ENCODE results near the gene MASP1. TPM values are rescaled to one million over a fixed set of nuclear protein-coding genes. Genes with fewer than 3 reads are reported as not detected.

Gene MASP1
- total RNA-seq, 1 experiment from 2014 or later, result 1.0 TPM

DNA sequence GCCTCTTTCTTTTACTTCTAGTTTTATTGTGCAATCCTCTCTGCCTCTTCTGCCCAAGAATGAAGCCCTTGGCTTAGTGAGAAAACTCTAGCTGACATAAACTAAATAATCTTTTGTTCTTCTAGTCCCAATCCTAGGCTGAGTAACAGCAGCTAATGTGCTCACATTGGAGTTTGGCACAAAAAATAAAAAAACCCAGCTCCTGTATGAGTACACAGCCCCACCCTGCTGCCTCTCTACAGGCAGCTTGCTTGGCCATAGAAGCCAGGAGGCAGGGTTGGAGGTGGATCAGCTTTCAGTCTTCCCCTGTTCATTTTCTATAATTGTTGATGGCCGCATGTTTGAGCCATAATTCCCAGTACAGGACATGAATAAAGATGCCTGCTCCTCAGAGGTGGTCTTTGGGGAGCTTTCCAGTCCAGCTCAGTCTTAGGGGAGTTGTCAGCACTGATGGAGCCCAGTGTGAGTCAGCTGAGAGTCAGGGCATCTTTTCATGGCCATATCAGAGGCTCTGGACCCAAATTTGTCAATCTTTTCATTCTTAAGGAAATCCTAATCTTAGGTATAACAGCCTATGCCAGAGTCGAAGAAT lies 47.5 kb downstream of the MASP1 start:
- no peaks in the 10 kb centered on the region; a peak in 1 of 5 replicates for H3K9me3 Mint-ChIP-seq
- H3K27ac Mint-ChIP-seq, result no peak overlapping the region
- H2BK15ac ChIP-seq (ENCODE audit: low read depth, low read length), result no peak overlapping the region
- no peak overlapping the region for H3K4ac ChIP-seq (ENCODE audit: low read depth, low read length)
- H3T11ph ChIP-seq (ENCODE audit: low read length), result no peak overlapping the region
- H3K27ac ChIP-seq (ENCODE audit: insufficient read length, low read depth, low read length), result no peak overlapping the region
- H2AK5ac ChIP-seq (ENCODE audit: insufficient read length, low read length), result no peak overlapping the region
- H2BK120ac ChIP-seq (ENCODE audit: low read depth, low read length, poor library complexity, severe bottlenecking), result no peak overlapping the region
- no peak overlapping the region for H2BK5ac ChIP-seq (ENCODE audit: insufficient read length, low read length)
- no peak overlapping the region for H3K9ac ChIP-seq (ENCODE audit: extremely low read depth, insufficient read length, low read length)
- H3K56ac ChIP-seq (ENCODE audit: insufficient read length, low read depth, low read length), result no peak overlapping the region
- no peaks in the 10 kb centered on the region for H3K4me1 ChIP-seq (ENCODE audit: insufficient read depth, low read length)
- no peak for DNase-seq
- no peaks in the 10 kb centered on the region for H3K23me2 ChIP-seq (ENCODE audit: insufficient read length, low read depth, low read length, poor library complexity, severe bottlenecking)
- H4K8ac ChIP-seq (replicated peaks; ENCODE audit: insufficient read length, low read depth, low read length), result no peak overlapping the region
- no peak overlapping the region for H3K14ac ChIP-seq (ENCODE audit: insufficient read depth, low read length)
- H4K91ac ChIP-seq (ENCODE audit: insufficient read length, low read depth, low read length), result no peak overlapping the region
- H3K27me3 ChIP-seq (ENCODE audit: insufficient read depth, low read length), result no peaks in the 10 kb centered on the region
- no peaks in the 10 kb centered on the region for H3K79me2 ChIP-seq (ENCODE audit: insufficient read depth, low read length)
- no peaks in the 10 kb centered on the region for H3K79me1 ChIP-seq (ENCODE audit: insufficient read depth, low read depth, low read length, poor library complexity, severe bottlenecking)
- TF ChIP-seq CTCF (conservative IDR thresholded peaks at IDR 0.05), result no peak
- no peak overlapping the region for H2BK12ac ChIP-seq (ENCODE audit: insufficient read length, low read depth, low read length)
- peaks cover 7 to 13% of the 10 kb centered on the region in 2 experiments for H3K4me1 Mint-ChIP-seq
- no peaks in the 10 kb centered on the region; the same call in 1 of the 2 replicates for H3K27me3 Mint-ChIP-seq (ENCODE audit: low read depth)
- no peak overlapping the region for H2AFZ ChIP-seq (ENCODE audit: low read length)
- no peak overlapping the region for H3K4me3 Mint-ChIP-seq
- H2BK20ac ChIP-seq (ENCODE audit: low read depth, low read length, poor library complexity, severe bottlenecking), result no peak overlapping the region
- H3K36me3 Mint-ChIP-seq (ENCODE audit: insufficient read depth in 1 of 3, low read depth in 3 of 3), result peaks cover 0 to 4% (median 3%) of the 10 kb centered on the region in 3 experiments; a peak in 4 of 7 replicates
- WGBS (ENCODE audit: extremely low coverage, insufficient read length, low lambda C conversion rate), result no CpG with 5 or more reads among the region's 2 CpGs
- H4K20me1 ChIP-seq (ENCODE audit: control insufficient read depth, insufficient read depth, insufficient read length), result no peaks in the 10 kb centered on the region
- H3K4me2 ChIP-seq (ENCODE audit: insufficient read depth, insufficient read length, low read length), result no peak overlapping the region
- no peak overlapping the region for H4K5ac ChIP-seq (ENCODE audit: insufficient read length, low read depth, low read length)
- H3K9me3 ChIP-seq (ENCODE audit: control insufficient read depth, low read depth, low read length), result no peaks in the 10 kb centered on the region
- no peak overlapping the region for H3K18ac ChIP-seq (ENCODE audit: insufficient read length, low read depth, low read length)
- no peak overlapping the region for H3K23ac ChIP-seq (ENCODE audit: insufficient read length, low read depth, low read length)

Measured in H9 (cell line).